ENCODE measurements around the gene MBLAC2. TPM values are rescaled to one million over a fixed set of nuclear protein-coding genes. Genes with fewer than 3 reads are reported as not detected.

The MBLAC2 gene
- 2.7 and 3.4 TPM in 2 replicates for total RNA-seq

GRCh38 chr5:90474235-90475107 lies at the start of gene MBLAC2, which contains the start of gene POLR3G:
Gene MBLAC2 (minus strand): TSS chr5:90474771. CDS start chr5:90474292, 479 bp downstream.
Gene POLR3G (plus strand): TSS chr5:90474864. CDS start chr5:90485568, 10,704 bp downstream.

GRCh38 chr5:90409318-90410177 lies 65.0 kb downstream of the MBLAC2 start, which contains the start of gene CETN3:
Gene CETN3 (minus strand): TSS chr5:90409756. CDS start chr5:90409661, 95 bp downstream.

Other genes with a start within 250 kb of the MBLAC2 start
- gene CETN3, start 65.0 kb downstream of the MBLAC2 start, total RNA-seq: 13.5 and 19.7 TPM in 2 replicates
- 2.0 and 3.2 TPM in 2 replicates for gene POLR3G, start 93 bp upstream of the MBLAC2 start, total RNA-seq
- gene LYSMD3, start 54.8 kb upstream of the MBLAC2 start, total RNA-seq: 13.9 and 16.3 TPM in 2 replicates
- 0.13 and 0.19 TPM in 2 replicates for gene ADGRV1, start 84.0 kb upstream of the MBLAC2 start, total RNA-seq

All from aortic smooth muscle cell (primary cell).